HEK293 (cell line): ENCODE data around the gene UCN2.
"Not testable (repeated sequence)": the region's sequence is repeated elsewhere in the genome, so short reads cannot be mapped to it uniquely, and the experiment has no call there.

Source experiments
- CTCF ChIA-PET: fragments of 350-600 bp; formaldehyde crosslinking; extraction: SDS; loops from one replicate; lab custom pipeline; 2021; ENCODE audit warnings: antibody characterized with exemption; lab: Yijun Ruan, JAX
- POLR2A ChIA-PET: fragments of 300-600 bp; formaldehyde crosslinking; extraction: SDS; loops from one replicate; lab custom pipeline; 2020; ENCODE audit warnings: antibody characterized with exemption, inconsistent platforms; lab: Yijun Ruan, JAX
- H3K27ac ChIP-seq: fragments of 200-500 bp; sonication (Bioruptor generic); 2 replicates; pipeline ENCODE4 v1.5.1; 2014; ENCODE audit warnings: low read depth, low read length, control low read depth, inconsistent platforms; ENCODE audit errors: extremely low read depth
- H3K36me3 ChIP-seq, 2 experiments: fragments of 200-500 bp in 1 of 2; sonication (Bioruptor generic) in 1 of 2; 1 replicate in 1 of 2; 2 replicates in 1 of 2; pipeline ENCODE4 v1.5.1; 2014 to 2017; ENCODE audit warnings: inconsistent platforms in 2 of 2, low read length in 2 of 2; ENCODE audit not compliant: control insufficient read depth in 2 of 2, insufficient read depth in 1 of 2
- H3K4me1 ChIP-seq: fragments of 200-500 bp; sonication (Bioruptor generic); 2 replicates; pipeline ENCODE4 v1.5.1; 2014; ENCODE audit warnings: mild to moderate bottlenecking, low read length, inconsistent platforms; ENCODE audit not compliant: control insufficient read depth, insufficient read depth
- H3K4me3 ChIP-seq: 2 replicates; pipeline ENCODE4 v1.5.1; 2011; ENCODE audit warnings: low read depth, mild to moderate bottlenecking, control low read depth, low read length, moderate library complexity
- H3K9me3 ChIP-seq: fragments of 200-500 bp; sonication (Bioruptor generic); 2 replicates; pipeline ENCODE4 v1.5.1; 2014; ENCODE audit warnings: low read depth, low read length, inconsistent platforms; ENCODE audit not compliant: control insufficient read depth, insufficient read depth
- EGR2 ChIP-seq: fragments of 450-650 bp; formaldehyde crosslinking; IDR thresholded peaks from 2 replicates; pipeline ENCODE4 v1.5.1; 2016; ENCODE audit warnings: low read depth, missing biosample characterization, missing genetic modification characterization
- KLF8 ChIP-seq: fragments of 450-650 bp; formaldehyde crosslinking; IDR thresholded peaks from 2 replicates; pipeline ENCODE4 v1.5.1; 2016; ENCODE audit warnings: missing biosample characterization, missing genetic modification characterization
- YY2 ChIP-seq: fragments of 450-650 bp; formaldehyde crosslinking; IDR thresholded peaks from 2 replicates; pipeline ENCODE4 v1.5.1; 2016; ENCODE audit warnings: missing biosample characterization, missing genetic modification characterization
- ZNF16 ChIP-seq: fragments of 450-650 bp; formaldehyde crosslinking; IDR thresholded peaks from 2 replicates; pipeline ENCODE4 v1.5.1; 2016; ENCODE audit warnings: low read depth, missing biosample characterization, missing genetic modification characterization
- ZNF23 ChIP-seq: fragments of 450-650 bp; formaldehyde crosslinking; IDR thresholded peaks from 2 replicates; pipeline ENCODE4 v1.5.1; 2016; ENCODE audit warnings: missing biosample characterization, missing genetic modification characterization, borderline replicate concordance
- ZNF292 ChIP-seq: fragments of 450-650 bp; formaldehyde crosslinking; IDR thresholded peaks from 2 replicates; pipeline ENCODE4 v1.5.1; 2016; ENCODE audit warnings: low read depth, missing biosample characterization, missing genetic modification characterization, borderline replicate concordance
- ZNF529 ChIP-seq: fragments of 450-650 bp; formaldehyde crosslinking; IDR thresholded peaks from 2 replicates; pipeline ENCODE4 v1.5.1; 2017; ENCODE audit warnings: missing genetic modification characterization, missing biosample characterization; ENCODE audit not compliant: insufficient replicate concordance
- ZNF544 ChIP-seq: fragments of 450-650 bp; formaldehyde crosslinking; IDR thresholded peaks from 2 replicates; pipeline ENCODE4 v1.5.0; 2017; ENCODE audit warnings: missing biosample characterization, missing genetic modification characterization
- ZNF623 ChIP-seq: fragments of 450-650 bp; formaldehyde crosslinking; IDR thresholded peaks from 2 replicates; pipeline ENCODE4 v1.5.1; 2016; ENCODE audit warnings: missing biosample characterization, missing genetic modification characterization
- TF ChIP-seq, protein P1 (sequence below): fragments of 450-650 bp; formaldehyde crosslinking; IDR thresholded peaks from 2 replicates; pipeline ENCODE4 v1.5.1; 2016; ENCODE audit warnings: missing biosample characterization, missing genetic modification characterization
- TF ChIP-seq, protein P2 (sequence below): fragments of 450-650 bp; formaldehyde crosslinking; IDR thresholded peaks from 2 replicates; pipeline ENCODE4 v1.5.1; 2017; ENCODE audit warnings: missing biosample characterization, mild to moderate bottlenecking, missing genetic modification characterization, moderate library complexity

UCN2 gene

DNA sequence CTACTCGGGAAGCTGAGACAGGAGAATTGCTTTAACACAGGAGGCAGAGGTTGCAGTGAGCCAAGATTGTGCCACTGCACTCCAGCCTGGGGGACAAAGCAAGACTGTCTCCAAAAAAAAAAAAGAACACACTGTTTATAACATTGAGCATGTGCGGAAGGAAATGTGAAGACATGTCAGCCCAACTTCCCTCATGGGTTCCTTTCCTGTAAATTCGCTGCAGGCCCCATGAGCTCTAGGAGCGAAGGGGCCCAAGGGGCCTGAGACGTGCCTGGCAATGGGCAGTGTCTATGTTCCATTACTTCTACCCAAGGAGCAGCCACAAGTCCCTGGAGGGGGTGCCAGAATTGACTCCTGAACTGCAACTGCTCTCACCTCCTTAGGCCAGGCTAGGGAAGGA lies 10.2 kb downstream of the UCN2 start:
- Histone ChIP-seq H3K4me3 (no peak overlapping the region), H3K9me3 (no peaks in the 10 kb centered on the region), H3K36me3 (no peaks in the 10 kb centered on the region), H3K4me1 (no peaks in the 10 kb centered on the region), H3K27ac (no peak overlapping the region)
- CTCF ChIA-PET = interaction anchor here (0.6 to 3.0 kb wide), 3 partner anchors 9 to 153 kb away, joined by 3 to 15 read pairs (median 7); no protein-coding TSS in a partner anchor
- POLR2A ChIA-PET = interaction anchor here (0.5 to 1.4 kb wide), 2 partner anchors 114 to 152 kb away, joined by 3 to 4 read pairs; partner anchors contain the start of gene CCDC51
- no peak for TF ChIP-seq ZNF23
- no peak for TF ChIP-seq ZNF544
- TF ChIP-seq ZNF529 (tag by site-specific recombination) = no peak
- no peak for TF ChIP-seq KLF8 (tag by site-specific recombination)
- no peak for TF ChIP-seq ZNF292 (tag by site-specific recombination)
- TF ChIP-seq, protein P1, sequence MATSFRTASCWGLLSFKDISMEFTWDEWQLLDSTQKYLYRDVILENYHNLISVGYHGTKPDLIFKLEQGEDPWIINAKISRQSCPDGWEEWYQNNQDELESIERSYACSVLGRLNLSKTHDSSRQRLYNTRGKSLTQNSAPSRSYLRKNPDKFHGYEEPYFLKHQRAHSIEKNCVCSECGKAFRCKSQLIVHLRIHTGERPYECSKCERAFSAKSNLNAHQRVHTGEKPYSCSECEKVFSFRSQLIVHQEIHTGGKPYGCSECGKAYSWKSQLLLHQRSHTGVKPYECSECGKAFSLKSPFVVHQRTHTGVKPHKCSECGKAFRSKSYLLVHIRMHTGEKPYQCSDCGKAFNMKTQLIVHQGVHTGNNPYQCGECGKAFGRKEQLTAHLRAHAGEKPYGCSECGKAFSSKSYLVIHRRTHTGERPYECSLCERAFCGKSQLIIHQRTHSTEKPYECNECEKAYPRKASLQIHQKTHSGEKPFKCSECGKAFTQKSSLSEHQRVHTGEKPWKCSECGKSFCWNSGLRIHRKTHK (tag by site-specific recombination) = no peak
- TF ChIP-seq, protein P2, sequence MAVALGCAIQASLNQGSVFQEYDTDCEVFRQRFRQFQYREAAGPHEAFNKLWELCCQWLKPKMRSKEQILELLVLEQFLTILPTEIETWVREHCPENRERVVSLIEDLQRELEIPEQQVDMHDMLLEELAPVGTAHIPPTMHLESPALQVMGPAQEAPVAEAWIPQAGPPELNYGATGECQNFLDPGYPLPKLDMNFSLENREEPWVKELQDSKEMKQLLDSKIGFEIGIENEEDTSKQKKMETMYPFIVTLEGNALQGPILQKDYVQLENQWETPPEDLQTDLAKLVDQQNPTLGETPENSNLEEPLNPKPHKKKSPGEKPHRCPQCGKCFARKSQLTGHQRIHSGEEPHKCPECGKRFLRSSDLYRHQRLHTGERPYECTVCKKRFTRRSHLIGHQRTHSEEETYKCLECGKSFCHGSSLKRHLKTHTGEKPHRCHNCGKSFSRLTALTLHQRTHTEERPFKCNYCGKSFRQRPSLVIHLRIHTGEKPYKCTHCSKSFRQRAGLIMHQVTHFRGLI = no peak
- TF ChIP-seq YY2 = no peak
- no peak for TF ChIP-seq ZNF623

DNA sequence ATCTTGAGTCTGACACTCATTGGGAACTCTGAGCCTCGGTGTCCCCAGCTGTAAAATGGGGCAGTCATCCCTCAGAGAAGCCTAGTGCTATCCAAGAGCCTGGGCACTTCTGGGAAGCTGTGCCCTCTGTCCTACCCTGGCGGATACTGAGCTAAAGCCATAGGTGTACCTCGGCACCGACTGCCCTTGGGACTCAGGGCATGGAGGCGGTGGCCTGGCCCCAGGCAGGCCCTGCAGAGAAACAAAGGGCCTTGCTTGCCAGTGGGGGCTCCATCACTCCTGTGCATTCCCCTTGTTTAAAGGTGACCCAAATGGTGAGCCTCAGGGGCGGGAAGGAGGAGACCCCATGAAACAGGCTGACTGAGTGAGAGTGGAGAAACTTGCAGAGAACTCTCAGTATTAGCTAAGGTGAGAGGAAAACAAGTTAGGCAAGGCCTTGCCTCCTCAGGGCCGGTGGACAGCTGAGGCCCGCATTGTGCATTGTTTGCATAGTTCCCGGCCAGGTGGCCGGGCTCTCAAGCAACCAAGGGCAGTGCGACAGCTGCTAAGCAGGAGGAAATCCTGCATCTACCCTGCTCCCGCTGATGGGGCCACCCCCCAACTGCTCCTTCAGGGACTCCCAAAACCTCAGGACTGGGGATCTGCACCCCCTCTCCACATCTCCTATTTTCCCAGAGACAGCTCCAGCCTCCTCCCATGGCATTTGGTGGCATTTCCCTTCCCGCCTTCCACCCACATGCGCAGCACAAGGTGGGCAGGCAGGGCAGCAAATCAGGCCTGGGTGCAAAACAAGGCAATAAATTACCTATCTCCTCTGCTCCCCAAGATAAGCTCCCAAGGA lies 11.2 kb downstream of the UCN2 start:
- no peaks in the 10 kb centered on the region for H3K4me1 ChIP-seq
- H3K4me3 ChIP-seq = no peak overlapping the region
- H3K36me3 ChIP-seq = peaks cover 0 to under 1% of the 10 kb centered on the region in 2 experiments; a peak in 1 of 3 replicates
- peak; percentile 20; the same call in 1 of the 2 replicates for TF ChIP-seq EGR2 (tag by site-specific recombination)
- no peak for TF ChIP-seq ZNF16 (tag by site-specific recombination)
- ChIA-PET CTCF (interaction anchor here (0.6 to 3.0 kb wide), 5 partner anchors 27 to 395 kb away, joined by 3 to 15 read pairs (median 4); no protein-coding TSS in a partner anchor), POLR2A (no interaction called here)
- no peak overlapping the region for H3K27ac ChIP-seq
- no peaks in the 10 kb centered on the region for H3K9me3 ChIP-seq

DNA sequence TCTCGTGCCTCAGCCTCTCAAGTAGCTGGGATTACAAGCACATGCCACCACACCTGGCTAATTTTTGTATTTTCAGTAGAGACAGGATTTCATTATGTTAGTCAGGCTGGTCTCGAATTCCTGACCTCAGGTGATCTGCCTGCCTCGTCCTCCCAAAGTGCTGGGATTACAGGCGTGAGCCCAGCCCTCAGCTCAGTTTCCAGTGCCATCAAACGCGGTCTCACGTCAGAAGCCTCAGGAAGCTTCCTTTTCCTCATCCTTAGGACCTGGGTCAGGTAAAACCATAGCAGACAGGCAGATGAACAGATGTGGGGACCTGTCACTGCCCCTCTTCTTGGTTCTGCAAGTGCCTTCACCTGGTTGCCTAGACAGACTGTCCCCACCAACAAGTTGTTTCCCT lies 11.9 kb downstream of the UCN2 start:
- H3K36me3 ChIP-seq, H3K9me3 ChIP-seq, H3K4me3 ChIP-seq, H3K4me1 ChIP-seq, POLR2A ChIA-PET, H3K27ac ChIP-seq: not testable (repeated sequence)
- CTCF ChIA-PET = interaction anchor here (0.6 to 2.4 kb wide), 6 partner anchors 9 to 394 kb away, joined by 3 to 7 read pairs (median 4); no protein-coding TSS in a partner anchor
